Ishikawa (cell line): ENCODE measurements around the gene TARS3.

Experiments used
- CEBPB ChIP-seq: IDR thresholded peaks from 2 replicates; pipeline ENCODE4 v1.6.1; 2012
- CREB1 ChIP-seq: IDR thresholded peaks from 2 replicates; pipeline ENCODE4 v1.6.1; 2012; ENCODE audit warnings: low read depth
- EGR1 ChIP-seq: IDR thresholded peaks from 2 replicates; pipeline ENCODE4 v1.6.1; 2012
- EP300 ChIP-seq: IDR thresholded peaks from 2 replicates; pipeline ENCODE4 v1.6.1; 2012; ENCODE audit warnings: borderline replicate concordance
- FOXM1 ChIP-seq: IDR thresholded peaks from 2 replicates; pipeline ENCODE4 v1.6.1; 2012; ENCODE audit warnings: low read depth, borderline replicate concordance
- NFIC ChIP-seq: IDR thresholded peaks from 2 replicates; pipeline ENCODE4 v1.6.1; 2012
- RAD21 ChIP-seq: IDR thresholded peaks from 2 replicates; pipeline ENCODE4 v1.6.1; 2012; ENCODE audit warnings: low read depth
- TAF1 ChIP-seq: IDR thresholded peaks from 2 replicates; pipeline ENCODE4 v1.6.1; 2012; ENCODE audit warnings: low read depth, mild to moderate bottlenecking
- TCF12 ChIP-seq: IDR thresholded peaks from 2 replicates; pipeline ENCODE4 v1.6.1; 2012; ENCODE audit warnings: low read depth
- TEAD4 ChIP-seq: IDR thresholded peaks from 2 replicates; pipeline ENCODE4 v1.6.1; 2012
- YY1 ChIP-seq: IDR thresholded peaks from 2 replicates; pipeline ENCODE4 v1.6.1; 2012; ENCODE audit warnings: low read depth
- ZBTB7A ChIP-seq: IDR thresholded peaks from 2 replicates; pipeline ENCODE4 v1.6.1; 2012; ENCODE audit warnings: low read depth
- TF ChIP-seq, protein P1 (sequence below): IDR thresholded peaks from 2 replicates; pipeline ENCODE4 v1.6.1; 2012; ENCODE audit warnings: low read depth, mild to moderate bottlenecking
- TF ChIP-seq, protein P2 (sequence below): IDR thresholded peaks from 2 replicates; pipeline ENCODE4 v1.6.1; 2012
- TF ChIP-seq, protein P3 (sequence below): IDR thresholded peaks from 2 replicates; pipeline ENCODE4 v1.6.1; 2012

Gene TARS3

DNA sequence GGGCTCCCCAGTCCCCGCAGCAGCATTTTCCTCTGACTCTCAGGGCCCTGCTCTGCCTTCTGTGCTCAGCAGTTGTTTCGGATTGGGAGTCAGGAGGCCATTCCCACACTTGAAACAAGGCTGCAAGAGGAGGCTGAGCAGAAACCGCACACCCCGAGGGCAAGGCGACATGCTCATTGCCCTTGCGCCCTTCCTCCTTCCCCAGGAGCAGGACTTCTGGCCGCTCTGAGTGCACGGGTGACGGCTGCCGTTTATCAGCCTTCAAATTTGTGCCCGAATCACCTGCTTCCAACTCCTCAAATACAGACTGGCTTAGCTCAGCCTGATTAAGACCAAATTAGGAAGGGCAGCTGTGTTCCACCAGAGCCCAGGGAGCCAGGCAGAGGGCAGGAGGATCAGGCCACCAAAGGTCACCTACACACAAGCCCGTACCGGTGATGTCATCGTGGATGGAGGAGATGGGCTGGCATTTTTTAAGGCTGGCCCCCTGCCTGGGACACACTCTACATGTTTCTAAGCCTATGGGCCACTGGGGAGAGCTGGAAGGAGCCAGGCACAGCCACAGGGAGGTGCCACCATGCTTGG, 110.2 kb downstream of the TARS3 start:
- TF ChIP-seq CREB1: no peak
- no peak for TF ChIP-seq EGR1
- TF ChIP-seq ZBTB7A: no peak
- no peak for TF ChIP-seq EP300
- TF ChIP-seq, protein P1, sequence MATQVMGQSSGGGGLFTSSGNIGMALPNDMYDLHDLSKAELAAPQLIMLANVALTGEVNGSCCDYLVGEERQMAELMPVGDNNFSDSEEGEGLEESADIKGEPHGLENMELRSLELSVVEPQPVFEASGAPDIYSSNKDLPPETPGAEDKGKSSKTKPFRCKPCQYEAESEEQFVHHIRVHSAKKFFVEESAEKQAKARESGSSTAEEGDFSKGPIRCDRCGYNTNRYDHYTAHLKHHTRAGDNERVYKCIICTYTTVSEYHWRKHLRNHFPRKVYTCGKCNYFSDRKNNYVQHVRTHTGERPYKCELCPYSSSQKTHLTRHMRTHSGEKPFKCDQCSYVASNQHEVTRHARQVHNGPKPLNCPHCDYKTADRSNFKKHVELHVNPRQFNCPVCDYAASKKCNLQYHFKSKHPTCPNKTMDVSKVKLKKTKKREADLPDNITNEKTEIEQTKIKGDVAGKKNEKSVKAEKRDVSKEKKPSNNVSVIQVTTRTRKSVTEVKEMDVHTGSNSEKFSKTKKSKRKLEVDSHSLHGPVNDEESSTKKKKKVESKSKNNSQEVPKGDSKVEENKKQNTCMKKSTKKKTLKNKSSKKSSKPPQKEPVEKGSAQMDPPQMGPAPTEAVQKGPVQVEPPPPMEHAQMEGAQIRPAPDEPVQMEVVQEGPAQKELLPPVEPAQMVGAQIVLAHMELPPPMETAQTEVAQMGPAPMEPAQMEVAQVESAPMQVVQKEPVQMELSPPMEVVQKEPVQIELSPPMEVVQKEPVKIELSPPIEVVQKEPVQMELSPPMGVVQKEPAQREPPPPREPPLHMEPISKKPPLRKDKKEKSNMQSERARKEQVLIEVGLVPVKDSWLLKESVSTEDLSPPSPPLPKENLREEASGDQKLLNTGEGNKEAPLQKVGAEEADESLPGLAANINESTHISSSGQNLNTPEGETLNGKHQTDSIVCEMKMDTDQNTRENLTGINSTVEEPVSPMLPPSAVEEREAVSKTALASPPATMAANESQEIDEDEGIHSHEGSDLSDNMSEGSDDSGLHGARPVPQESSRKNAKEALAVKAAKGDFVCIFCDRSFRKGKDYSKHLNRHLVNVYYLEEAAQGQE: no peak
- TF ChIP-seq, protein P2, sequence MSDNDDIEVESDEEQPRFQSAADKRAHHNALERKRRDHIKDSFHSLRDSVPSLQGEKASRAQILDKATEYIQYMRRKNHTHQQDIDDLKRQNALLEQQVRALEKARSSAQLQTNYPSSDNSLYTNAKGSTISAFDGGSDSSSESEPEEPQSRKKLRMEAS: no peak
- no peak for TF ChIP-seq YY1
- TF ChIP-seq NFIC: no peak
- no peak for TF ChIP-seq TEAD4
- TF ChIP-seq TAF1: no peak

DNA sequence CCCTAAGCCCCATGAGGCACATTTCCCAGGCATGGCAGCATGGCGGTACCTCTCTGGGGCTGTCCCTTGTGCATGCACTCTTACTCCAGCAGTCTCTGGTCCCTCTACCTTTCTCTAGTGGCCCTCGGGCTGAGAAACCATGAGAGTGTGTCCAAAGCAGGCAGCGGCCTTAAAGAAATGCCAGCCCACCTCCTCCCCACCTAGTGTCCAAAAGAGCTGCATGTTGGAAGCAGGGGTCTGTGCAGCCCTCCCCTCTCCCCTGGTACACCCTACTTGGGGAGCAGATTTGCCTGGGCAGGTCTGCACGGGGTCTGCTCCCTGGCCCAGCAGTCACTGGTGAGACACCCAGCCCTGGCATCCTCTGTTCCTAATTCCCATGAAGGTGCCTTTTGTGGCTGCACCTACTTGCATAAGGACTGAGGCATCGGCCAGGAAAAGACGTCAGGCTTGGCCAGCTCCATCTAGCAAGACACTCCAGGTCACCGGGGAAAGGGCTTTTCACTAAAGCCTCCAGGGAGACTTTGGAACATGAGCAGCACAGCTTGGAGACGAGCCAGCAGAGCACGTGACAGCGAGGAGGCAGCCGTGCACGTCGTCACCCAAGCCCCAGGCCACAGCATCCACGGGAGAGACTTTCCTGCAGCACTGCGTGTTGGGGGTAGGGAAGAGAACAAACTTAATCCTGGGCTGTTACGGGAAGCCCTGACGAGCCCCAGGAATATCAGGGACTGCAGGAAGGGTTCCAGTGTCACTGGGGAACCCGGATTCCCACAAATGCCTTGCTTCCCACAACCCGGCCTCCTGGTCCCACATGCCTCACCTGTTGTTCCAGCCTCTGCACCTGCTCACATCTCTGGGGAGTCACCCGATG, 110.9 kb downstream of the TARS3 start:
- TF ChIP-seq ZBTB7A (no peak), NFIC (peak; percentile 41; the same call in 1 of the 2 replicates)
- TF ChIP-seq, protein P3, sequence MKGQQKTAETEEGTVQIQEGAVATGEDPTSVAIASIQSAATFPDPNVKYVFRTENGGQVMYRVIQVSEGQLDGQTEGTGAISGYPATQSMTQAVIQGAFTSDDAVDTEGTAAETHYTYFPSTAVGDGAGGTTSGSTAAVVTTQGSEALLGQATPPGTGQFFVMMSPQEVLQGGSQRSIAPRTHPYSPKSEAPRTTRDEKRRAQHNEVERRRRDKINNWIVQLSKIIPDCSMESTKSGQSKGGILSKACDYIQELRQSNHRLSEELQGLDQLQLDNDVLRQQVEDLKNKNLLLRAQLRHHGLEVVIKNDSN: peak; percentile 84

DNA sequence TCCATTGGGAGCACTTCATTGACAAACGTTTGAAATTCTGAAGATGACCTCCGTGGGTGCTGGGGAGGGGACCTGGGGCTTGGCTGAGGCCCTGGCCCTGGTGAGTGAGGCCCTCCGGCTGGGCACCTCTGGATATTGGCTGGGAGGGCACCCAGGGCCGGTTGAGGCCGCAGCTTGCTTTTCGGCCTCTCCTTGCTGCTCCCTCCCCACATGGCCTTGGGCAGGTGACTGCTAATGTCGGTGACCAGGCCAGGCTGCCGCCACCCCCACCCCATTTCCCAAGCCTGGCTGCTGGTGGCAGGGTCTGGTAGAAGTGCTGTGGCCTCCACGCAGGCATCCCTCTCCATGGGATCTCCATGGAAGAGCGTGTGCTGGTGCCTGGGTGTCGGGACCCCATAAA, 111.6 kb downstream of the TARS3 start:
- TF ChIP-seq YY1 (no peak), CREB1 (no peak), EGR1 (no peak), TCF12 (no peak), ZBTB7A (no peak), RAD21 (no peak), NFIC (no peak), EP300 (no peak), FOXM1 (no peak), TEAD4 (no peak), CEBPB (no peak), TAF1 (no peak)
- TF ChIP-seq, protein P3: no peak
- TF ChIP-seq, protein P2: no peak
- TF ChIP-seq, protein P1: no peak

DNA sequence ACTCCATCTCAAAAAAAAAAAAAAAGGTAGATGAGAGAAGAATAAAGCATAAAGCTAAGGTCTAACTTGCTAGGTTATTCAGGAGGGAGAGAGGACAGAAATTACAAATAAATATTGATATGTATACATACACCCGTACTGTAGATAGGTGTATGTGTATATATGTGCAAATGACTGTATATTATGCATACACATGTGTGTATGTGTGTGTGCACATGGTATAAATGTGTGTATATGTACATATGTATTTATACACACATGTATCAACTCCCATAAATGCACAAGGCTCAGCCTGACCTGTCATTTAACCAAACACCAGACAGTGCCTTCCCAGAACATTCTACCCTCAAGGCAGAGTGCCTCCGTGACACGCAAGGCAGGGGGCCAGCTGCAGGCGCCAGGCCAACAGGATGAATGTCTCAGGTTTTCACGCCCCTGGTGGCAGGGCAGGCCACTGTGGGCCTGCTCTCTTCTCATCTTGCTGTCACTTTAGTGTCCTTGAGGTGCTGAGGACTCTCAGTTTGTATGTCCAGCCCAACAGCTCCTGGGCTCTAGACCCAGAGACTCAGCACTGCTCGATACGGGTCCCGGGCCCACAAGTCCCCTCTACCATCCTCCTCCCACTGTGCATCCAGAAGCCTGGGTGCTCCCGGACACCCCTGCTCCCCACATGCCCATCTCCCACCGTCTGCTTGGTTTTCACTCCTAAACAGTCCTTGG, 112.5 kb downstream of the TARS3 start:
- TF ChIP-seq RAD21: no peak
- TF ChIP-seq, protein P1: no peak
